ENCODE measurements around the gene ADAMTS1. TPM values are rescaled to one million over a fixed set of nuclear protein-coding genes. Genes with fewer than 3 reads are reported as not detected.

The ADAMTS1 gene
- total RNA-seq, 1 experiment from 2014 or later: 1.4 TPM

DNA sequence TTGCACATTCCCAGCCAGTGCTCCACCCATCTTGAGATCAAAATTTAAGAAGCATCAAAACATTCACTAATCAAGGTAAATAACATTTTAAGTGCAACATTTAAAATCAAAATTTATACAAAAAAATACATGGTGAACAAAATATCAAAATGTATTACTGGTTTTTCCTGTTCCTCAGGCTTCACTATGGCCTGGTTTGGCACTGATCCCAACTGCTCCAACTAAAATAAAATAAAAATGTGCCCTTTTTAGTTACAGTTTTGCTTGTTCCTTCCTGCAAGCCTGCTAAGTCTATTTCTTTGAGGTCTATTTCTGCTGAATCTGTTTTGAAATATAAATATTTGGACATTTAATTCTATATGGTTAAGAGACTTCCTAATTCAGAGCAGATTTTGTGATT lies 54.9 kb downstream of the ADAMTS1 start:
- no TSS peak for BruUV-seq (replicated peaks)
- ChIA-PET CTCF (no interaction called here), POLR2A (no interaction called here)
- DNase-seq (ENCODE audit: unreplicated experiment): no peak
- Mint-ChIP-seq H3K9me3 (ENCODE audit: unreplicated experiment) (no peaks in the 10 kb centered on the region), H3K36me3 (ENCODE audit: insufficient read depth, unreplicated experiment) (no peaks in the 10 kb centered on the region), H3K4me3 (ENCODE audit: unreplicated experiment) (no peak overlapping the region), H3K27me3 (ENCODE audit: insufficient read depth, unreplicated experiment) (no peaks in the 10 kb centered on the region), H3K4me1 (ENCODE audit: insufficient read depth, unreplicated experiment) (peaks cover 2% of the 10 kb centered on the region), H3K27ac (ENCODE audit: low read depth, unreplicated experiment) (no peak overlapping the region)
- intact Hi-C loops (cut with micrococcal nuclease): no loop called here
- TF ChIP-seq, protein P1, sequence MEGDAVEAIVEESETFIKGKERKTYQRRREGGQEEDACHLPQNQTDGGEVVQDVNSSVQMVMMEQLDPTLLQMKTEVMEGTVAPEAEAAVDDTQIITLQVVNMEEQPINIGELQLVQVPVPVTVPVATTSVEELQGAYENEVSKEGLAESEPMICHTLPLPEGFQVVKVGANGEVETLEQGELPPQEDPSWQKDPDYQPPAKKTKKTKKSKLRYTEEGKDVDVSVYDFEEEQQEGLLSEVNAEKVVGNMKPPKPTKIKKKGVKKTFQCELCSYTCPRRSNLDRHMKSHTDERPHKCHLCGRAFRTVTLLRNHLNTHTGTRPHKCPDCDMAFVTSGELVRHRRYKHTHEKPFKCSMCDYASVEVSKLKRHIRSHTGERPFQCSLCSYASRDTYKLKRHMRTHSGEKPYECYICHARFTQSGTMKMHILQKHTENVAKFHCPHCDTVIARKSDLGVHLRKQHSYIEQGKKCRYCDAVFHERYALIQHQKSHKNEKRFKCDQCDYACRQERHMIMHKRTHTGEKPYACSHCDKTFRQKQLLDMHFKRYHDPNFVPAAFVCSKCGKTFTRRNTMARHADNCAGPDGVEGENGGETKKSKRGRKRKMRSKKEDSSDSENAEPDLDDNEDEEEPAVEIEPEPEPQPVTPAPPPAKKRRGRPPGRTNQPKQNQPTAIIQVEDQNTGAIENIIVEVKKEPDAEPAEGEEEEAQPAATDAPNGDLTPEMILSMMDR (IDR thresholded peaks at IDR 0.05; ENCODE audit: unreplicated experiment): no peak

DNA sequence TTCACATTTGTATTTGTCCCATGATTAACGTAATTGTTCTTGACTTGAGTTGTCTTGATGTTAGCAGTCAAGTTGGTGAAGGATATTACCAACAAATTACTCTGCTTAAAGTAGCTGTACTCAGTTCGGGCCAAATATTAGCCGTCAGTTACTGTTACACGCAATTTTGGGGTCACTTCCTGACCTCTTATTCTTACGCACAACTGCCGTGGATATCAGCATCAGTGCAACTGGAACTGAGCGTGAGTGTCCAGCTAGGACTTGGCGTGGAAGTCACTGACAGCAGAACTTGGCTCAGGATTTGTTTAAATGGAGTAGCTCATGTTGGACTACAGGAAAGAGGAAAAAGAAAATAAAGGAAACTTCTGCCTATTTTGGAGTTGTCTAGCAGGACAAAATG lies 56.4 kb downstream of the ADAMTS1 start:
- CTCF ChIA-PET: interaction anchor here (0.6 kb wide), 1 partner anchor 17 kb away, joined by 3 read pairs; no protein-coding TSS in a partner anchor

More for the DNA sequence above, 56.4 kb downstream of the ADAMTS1 start:
- Mint-ChIP-seq H3K4me1 (ENCODE audit: insufficient read depth, unreplicated experiment) (peaks cover 7% of the 10 kb centered on the region), H3K9me3 (ENCODE audit: unreplicated experiment) (no peaks in the 10 kb centered on the region), H3K4me3 (ENCODE audit: unreplicated experiment) (no peak overlapping the region), H3K36me3 (ENCODE audit: insufficient read depth, unreplicated experiment) (no peaks in the 10 kb centered on the region), H3K27ac (ENCODE audit: low read depth, unreplicated experiment) (no peak overlapping the region), H3K27me3 (ENCODE audit: insufficient read depth, unreplicated experiment) (no peaks in the 10 kb centered on the region)
- POLR2A ChIA-PET: no interaction called here
- intact Hi-C loops (cut with micrococcal nuclease): no loop called here
- TF ChIP-seq, protein P1 (IDR thresholded peaks at IDR 0.05; ENCODE audit: unreplicated experiment): no peak
- no TSS peak for BruUV-seq (replicated peaks)
- no peak for DNase-seq (ENCODE audit: unreplicated experiment)

Other genes starting within 250 kb of the ADAMTS1 start
- gene ADAMTS5, start 121.7 kb upstream of the ADAMTS1 start, total RNA-seq (2022): 0.10 TPM in 1 of 2 replicates, not detected in the other